Measurements from ENCODE around the gene DNAJB4. TPM values are rescaled to one million over a fixed set of nuclear protein-coding genes. Genes with fewer than 3 reads are reported as not detected.

Gene DNAJB4
- total RNA-seq, 1 experiment from 2014 or later, result 23.4 TPM

DNA sequence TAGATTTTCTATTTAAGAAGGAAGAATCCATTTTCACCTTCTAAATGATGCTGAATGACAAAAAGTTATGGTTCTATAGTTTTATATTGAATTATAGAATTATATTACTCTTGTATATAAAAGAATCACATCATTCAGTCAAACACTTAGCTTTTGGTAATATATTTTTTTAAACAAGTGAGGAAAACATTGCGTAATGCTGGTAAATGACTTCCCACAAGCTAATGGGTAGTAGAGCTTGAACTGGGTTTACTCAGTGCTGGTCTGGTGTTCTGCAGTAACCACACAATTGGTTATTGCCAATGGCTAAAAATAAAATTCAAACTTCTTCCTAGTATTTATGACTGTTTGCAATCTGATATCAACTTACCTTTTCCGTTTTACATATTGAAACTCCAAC, 30.4 kb downstream of the DNAJB4 start:
- Mint-ChIP-seq H3K36me3 (no peaks in the 10 kb centered on the region), H3K27ac (no peak overlapping the region), H3K4me3 (no peak overlapping the region), H3K9me3 (no peaks in the 10 kb centered on the region), H3K27me3 (ENCODE audit: low read depth) (no peaks in the 10 kb centered on the region), H3K4me1 (no peaks in the 10 kb centered on the region)
- POLR2A ChIA-PET, result no interaction called here
- DNase-seq (ENCODE audit: low spot score), result no peak
- CTCF ChIA-PET, result interaction anchor here (1.7 kb wide), 1 partner anchor 79 kb away, joined by 3 read pairs; no protein-coding TSS in a partner anchor
- ATAC-seq, result no peak
- TF ChIP-seq JUN (CRISPR knock-in tag; IDR thresholded peaks at IDR 0.05) (no peak), GTF2I (CRISPR knock-in tag; conservative IDR thresholded peaks at IDR 0.05) (no peak), NR1H2 (CRISPR knock-in tag; IDR thresholded peaks at IDR 0.05) (no peak), RELA (CRISPR knock-in tag; IDR thresholded peaks at IDR 0.05; ENCODE audit: borderline replicate concordance) (no peak), ZNF416 (CRISPR knock-in tag; IDR thresholded peaks at IDR 0.05) (no peak), TEAD1 (CRISPR knock-in tag; IDR thresholded peaks at IDR 0.05) (no peak), NFATC4 (CRISPR knock-in tag; IDR thresholded peaks at IDR 0.05) (no peak)
- TF ChIP-seq, protein P1, sequence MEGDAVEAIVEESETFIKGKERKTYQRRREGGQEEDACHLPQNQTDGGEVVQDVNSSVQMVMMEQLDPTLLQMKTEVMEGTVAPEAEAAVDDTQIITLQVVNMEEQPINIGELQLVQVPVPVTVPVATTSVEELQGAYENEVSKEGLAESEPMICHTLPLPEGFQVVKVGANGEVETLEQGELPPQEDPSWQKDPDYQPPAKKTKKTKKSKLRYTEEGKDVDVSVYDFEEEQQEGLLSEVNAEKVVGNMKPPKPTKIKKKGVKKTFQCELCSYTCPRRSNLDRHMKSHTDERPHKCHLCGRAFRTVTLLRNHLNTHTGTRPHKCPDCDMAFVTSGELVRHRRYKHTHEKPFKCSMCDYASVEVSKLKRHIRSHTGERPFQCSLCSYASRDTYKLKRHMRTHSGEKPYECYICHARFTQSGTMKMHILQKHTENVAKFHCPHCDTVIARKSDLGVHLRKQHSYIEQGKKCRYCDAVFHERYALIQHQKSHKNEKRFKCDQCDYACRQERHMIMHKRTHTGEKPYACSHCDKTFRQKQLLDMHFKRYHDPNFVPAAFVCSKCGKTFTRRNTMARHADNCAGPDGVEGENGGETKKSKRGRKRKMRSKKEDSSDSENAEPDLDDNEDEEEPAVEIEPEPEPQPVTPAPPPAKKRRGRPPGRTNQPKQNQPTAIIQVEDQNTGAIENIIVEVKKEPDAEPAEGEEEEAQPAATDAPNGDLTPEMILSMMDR (IDR thresholded peaks at IDR 0.05), result no peak
- TF ChIP-seq, protein P2, sequence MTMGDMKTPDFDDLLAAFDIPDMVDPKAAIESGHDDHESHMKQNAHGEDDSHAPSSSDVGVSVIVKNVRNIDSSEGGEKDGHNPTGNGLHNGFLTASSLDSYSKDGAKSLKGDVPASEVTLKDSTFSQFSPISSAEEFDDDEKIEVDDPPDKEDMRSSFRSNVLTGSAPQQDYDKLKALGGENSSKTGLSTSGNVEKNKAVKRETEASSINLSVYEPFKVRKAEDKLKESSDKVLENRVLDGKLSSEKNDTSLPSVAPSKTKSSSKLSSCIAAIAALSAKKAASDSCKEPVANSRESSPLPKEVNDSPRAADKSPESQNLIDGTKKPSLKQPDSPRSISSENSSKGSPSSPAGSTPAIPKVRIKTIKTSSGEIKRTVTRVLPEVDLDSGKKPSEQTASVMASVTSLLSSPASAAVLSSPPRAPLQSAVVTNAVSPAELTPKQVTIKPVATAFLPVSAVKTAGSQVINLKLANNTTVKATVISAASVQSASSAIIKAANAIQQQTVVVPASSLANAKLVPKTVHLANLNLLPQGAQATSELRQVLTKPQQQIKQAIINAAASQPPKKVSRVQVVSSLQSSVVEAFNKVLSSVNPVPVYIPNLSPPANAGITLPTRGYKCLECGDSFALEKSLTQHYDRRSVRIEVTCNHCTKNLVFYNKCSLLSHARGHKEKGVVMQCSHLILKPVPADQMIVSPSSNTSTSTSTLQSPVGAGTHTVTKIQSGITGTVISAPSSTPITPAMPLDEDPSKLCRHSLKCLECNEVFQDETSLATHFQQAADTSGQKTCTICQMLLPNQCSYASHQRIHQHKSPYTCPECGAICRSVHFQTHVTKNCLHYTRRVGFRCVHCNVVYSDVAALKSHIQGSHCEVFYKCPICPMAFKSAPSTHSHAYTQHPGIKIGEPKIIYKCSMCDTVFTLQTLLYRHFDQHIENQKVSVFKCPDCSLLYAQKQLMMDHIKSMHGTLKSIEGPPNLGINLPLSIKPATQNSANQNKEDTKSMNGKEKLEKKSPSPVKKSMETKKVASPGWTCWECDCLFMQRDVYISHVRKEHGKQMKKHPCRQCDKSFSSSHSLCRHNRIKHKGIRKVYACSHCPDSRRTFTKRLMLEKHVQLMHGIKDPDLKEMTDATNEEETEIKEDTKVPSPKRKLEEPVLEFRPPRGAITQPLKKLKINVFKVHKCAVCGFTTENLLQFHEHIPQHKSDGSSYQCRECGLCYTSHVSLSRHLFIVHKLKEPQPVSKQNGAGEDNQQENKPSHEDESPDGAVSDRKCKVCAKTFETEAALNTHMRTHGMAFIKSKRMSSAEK (CRISPR knock-in tag; IDR thresholded peaks at IDR 0.05; ENCODE audit: borderline replicate concordance), result no peak

DNA sequence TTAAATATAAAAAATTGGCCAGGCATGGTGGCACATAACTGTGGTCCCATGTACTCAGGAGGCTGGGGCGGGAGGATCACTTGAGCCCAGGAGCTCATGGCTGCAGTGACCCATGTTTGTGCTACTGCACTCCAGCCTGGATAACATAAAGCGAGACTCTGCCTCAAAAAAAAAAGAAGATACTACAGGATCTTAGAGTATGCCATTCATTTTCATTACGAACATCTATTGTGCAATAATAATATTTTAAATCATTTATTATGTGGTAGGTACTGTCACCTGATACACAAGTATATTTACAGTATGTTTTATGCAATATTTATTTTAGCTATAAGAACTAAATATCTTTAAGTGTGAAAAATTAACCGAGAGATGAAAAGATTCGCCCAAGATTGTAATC, 31.7 kb downstream of the DNAJB4 start:
- Mint-ChIP-seq H3K9me3 (no peaks in the 10 kb centered on the region), H3K27me3 (ENCODE audit: low read depth) (no peaks in the 10 kb centered on the region), H3K27ac (no peak overlapping the region), H3K4me3 (no peak overlapping the region), H3K4me1 (no peaks in the 10 kb centered on the region), H3K36me3 (no peaks in the 10 kb centered on the region)
- CTCF ChIA-PET, result interaction anchor here (1.7 kb wide), 1 partner anchor 78 kb away, joined by 3 read pairs; no protein-coding TSS in a partner anchor
- POLR2A ChIA-PET, result no interaction called here
- TF ChIP-seq, protein P3, sequence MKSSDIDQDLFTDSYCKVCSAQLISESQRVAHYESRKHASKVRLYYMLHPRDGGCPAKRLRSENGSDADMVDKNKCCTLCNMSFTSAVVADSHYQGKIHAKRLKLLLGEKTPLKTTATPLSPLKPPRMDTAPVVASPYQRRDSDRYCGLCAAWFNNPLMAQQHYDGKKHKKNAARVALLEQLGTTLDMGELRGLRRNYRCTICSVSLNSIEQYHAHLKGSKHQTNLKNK (CRISPR knock-in tag; IDR thresholded peaks at IDR 0.05), result no peak
- TF ChIP-seq ZNF671 (CRISPR knock-in tag; IDR thresholded peaks at IDR 0.05), result no peak
- no peak for TF ChIP-seq KAT7 (CRISPR knock-in tag; IDR thresholded peaks at IDR 0.05; ENCODE audit: borderline replicate concordance)
- TF ChIP-seq, protein P4, sequence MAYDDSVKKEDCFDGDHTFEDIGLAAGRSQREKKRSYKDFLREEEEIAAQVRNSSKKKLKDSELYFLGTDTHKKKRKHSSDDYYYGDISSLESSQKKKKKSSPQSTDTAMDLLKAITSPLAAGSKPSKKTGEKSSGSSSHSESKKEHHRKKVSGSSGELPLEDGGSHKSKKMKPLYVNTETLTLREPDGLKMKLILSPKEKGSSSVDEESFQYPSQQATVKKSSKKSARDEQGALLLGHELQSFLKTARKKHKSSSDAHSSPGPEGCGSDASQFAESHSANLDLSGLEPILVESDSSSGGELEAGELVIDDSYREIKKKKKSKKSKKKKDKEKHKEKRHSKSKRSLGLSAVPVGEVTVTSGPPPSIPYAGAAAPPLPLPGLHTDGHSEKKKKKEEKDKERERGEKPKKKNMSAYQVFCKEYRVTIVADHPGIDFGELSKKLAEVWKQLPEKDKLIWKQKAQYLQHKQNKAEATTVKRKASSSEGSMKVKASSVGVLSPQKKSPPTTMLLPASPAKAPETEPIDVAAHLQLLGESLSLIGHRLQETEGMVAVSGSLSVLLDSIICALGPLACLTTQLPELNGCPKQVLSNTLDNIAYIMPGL (CRISPR knock-in tag; IDR thresholded peaks at IDR 0.05), result no peak
- TF ChIP-seq, protein P5, sequence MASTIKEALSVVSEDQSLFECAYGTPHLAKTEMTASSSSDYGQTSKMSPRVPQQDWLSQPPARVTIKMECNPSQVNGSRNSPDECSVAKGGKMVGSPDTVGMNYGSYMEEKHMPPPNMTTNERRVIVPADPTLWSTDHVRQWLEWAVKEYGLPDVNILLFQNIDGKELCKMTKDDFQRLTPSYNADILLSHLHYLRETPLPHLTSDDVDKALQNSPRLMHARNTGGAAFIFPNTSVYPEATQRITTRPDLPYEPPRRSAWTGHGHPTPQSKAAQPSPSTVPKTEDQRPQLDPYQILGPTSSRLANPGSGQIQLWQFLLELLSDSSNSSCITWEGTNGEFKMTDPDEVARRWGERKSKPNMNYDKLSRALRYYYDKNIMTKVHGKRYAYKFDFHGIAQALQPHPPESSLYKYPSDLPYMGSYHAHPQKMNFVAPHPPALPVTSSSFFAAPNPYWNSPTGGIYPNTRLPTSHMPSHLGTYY (CRISPR knock-in tag; IDR thresholded peaks at IDR 0.05), result no peak
- no peak for TF ChIP-seq ATF1 (CRISPR knock-in tag; IDR thresholded peaks at IDR 0.05)
- TF ChIP-seq, protein P6, sequence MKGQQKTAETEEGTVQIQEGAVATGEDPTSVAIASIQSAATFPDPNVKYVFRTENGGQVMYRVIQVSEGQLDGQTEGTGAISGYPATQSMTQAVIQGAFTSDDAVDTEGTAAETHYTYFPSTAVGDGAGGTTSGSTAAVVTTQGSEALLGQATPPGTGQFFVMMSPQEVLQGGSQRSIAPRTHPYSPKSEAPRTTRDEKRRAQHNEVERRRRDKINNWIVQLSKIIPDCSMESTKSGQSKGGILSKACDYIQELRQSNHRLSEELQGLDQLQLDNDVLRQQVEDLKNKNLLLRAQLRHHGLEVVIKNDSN (CRISPR knock-in tag; IDR thresholded peaks at IDR 0.05), result no peak
- no peak for TF ChIP-seq ZNF263 (CRISPR knock-in tag; IDR thresholded peaks at IDR 0.05; ENCODE audit: low read depth)
- TF ChIP-seq PRRX2 (CRISPR knock-in tag; IDR thresholded peaks at IDR 0.05), result no peak
- TF ChIP-seq, protein P7, sequence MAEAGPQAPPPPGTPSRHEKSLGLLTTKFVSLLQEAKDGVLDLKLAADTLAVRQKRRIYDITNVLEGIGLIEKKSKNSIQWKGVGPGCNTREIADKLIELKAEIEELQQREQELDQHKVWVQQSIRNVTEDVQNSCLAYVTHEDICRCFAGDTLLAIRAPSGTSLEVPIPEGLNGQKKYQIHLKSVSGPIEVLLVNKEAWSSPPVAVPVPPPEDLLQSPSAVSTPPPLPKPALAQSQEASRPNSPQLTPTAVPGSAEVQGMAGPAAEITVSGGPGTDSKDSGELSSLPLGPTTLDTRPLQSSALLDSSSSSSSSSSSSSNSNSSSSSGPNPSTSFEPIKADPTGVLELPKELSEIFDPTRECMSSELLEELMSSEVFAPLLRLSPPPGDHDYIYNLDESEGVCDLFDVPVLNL (CRISPR knock-in tag; IDR thresholded peaks at IDR 0.05; ENCODE audit: borderline replicate concordance, low read depth), result no peak
- no peak for TF ChIP-seq JUN (CRISPR knock-in tag; IDR thresholded peaks at IDR 0.05)
- no peak for TF ChIP-seq NR1H2 (CRISPR knock-in tag; IDR thresholded peaks at IDR 0.05)
- TF ChIP-seq ZNF121 (CRISPR knock-in tag; IDR thresholded peaks at IDR 0.05), result no peak
- TF ChIP-seq, protein P8, sequence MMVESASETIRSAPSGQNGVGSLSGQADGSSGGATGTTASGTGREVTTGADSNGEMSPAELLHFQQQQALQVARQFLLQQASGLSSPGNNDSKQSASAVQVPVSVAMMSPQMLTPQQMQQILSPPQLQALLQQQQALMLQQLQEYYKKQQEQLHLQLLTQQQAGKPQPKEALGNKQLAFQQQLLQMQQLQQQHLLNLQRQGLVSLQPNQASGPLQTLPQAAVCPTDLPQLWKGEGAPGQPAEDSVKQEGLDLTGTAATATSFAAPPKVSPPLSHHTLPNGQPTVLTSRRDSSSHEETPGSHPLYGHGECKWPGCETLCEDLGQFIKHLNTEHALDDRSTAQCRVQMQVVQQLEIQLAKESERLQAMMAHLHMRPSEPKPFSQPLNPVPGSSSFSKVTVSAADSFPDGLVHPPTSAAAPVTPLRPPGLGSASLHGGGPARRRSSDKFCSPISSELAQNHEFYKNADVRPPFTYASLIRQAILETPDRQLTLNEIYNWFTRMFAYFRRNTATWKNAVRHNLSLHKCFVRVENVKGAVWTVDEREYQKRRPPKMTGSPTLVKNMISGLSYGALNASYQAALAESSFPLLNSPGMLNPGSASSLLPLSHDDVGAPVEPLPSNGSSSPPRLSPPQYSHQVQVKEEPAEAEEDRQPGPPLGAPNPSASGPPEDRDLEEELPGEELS (CRISPR knock-in tag; IDR thresholded peaks at IDR 0.05), result no peak
- TF ChIP-seq SP1 (CRISPR knock-in tag; conservative IDR thresholded peaks at IDR 0.05), result no peak
- no peak for ATAC-seq
- no peak for DNase-seq (ENCODE audit: low spot score)
